HTR-8/SVneo (cell line): Measurements from ENCODE around the gene CLDN15.
A peak's percentile ranks its signal among the peaks of the same experiment; 100 is the strongest.
"Not testable (repeated sequence)": the region's sequence is repeated elsewhere in the genome, so short reads cannot be mapped to it uniquely, and the experiment has no call there.

ENCODE experiments used
- DNase-seq: peaks from one replicate; pipeline ENCODE4 v3.0.0; 2011; ENCODE audit warnings: low spot score, mixed read lengths; ENCODE audit not compliant: insufficient read length
- FAIRE-seq: peaks from 2 replicates; lab custom pipeline; 2011; peaks lifted over from hg19 to GRCh38; lab: Jason Lieb, UNC

CLDN15 gene, protein sequence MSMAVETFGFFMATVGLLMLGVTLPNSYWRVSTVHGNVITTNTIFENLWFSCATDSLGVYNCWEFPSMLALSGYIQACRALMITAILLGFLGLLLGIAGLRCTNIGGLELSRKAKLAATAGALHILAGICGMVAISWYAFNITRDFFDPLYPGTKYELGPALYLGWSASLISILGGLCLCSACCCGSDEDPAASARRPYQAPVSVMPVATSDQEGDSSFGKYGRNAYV

DNA sequence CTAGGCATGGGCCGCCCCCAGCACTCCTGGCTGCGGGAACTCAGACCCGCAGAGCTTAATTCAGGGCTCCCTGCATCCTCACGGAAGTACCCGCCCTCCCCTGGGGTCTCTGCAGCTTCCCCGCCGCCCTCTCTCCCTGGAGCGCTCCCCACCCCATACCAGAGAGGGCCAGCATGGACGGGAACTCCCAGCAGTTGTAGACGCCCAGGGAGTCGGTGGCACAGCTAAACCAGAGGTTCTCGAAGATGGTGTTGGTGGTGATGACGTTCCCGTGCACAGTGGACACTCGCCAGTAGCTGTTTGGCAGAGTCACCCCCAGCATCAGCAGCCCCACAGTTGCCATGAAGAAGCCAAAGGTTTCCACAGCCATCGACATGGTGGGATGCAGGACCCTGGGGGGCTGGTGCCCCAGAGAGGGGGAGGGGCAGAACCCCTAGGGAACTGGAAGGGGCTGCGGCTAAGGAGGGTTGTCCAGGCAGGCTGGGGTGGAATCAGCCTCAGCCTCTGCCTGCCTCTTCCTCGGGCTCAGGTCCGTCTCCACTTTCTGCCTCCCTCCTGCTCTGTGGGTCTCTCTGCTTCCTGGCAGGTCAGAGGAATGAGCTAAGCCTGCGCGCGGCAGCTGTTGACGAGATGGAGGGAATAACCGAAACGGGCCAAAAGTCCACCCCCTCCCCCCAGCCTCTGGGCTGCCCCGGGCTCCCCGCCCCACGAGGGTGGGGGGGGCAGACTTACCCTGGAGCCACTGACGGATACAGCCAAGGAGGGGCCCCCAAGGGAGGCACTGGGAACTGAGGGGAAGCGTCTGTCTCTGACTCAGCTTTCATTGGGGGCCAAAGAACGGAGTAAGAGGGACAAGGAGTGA is at the start of gene CLDN15:
CLDN15 (minus strand) TSS at position 597 of the 862 bp plus-strand sequence; CDS start at position 376, 221 bp downstream.
- DNase-seq (no peak), FAIRE-seq (no peak)

DNA sequence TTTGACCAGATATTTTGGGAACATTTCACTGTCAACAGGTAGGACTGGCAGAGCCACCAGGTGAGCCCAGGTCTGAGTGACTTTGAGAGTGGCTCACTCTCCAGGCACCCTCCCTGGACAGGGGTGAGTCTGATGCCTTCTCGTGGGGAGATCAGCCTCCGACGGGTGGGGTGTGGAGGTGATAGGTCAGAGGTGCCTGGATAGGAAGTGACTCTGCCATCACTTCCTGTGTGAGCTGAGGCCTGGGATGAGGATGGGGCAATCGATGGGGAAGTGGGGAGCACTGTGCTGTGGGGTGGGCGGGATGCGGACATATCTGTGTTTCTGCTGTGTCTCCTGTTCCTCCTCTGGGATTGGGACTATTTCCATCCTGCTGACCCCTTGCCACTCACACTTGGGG is 49.4 kb upstream of the CLDN15 start:
- DNase-seq (no peak), FAIRE-seq (no peak)

DNA sequence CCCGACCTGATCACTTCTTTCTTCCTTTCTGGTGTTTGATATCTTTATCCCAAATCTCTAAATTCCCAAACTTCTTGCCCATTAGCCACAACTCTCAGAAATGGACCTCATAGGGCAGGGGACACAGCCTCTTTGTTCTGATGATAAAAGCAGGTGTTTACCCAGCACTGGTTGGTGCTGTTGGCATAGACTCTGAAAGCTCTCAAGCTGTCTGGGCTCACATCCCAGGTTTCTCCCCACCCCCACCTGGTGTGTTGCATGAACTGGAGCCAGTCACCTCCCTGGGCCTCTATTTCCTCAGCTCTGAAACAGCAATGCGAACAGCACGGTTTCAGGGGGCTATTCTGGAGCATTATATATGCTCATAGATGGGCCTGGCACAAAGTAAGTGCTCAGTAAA is 48.3 kb upstream of the CLDN15 start:
- not testable (repeated sequence) for DNase-seq, FAIRE-seq

DNA sequence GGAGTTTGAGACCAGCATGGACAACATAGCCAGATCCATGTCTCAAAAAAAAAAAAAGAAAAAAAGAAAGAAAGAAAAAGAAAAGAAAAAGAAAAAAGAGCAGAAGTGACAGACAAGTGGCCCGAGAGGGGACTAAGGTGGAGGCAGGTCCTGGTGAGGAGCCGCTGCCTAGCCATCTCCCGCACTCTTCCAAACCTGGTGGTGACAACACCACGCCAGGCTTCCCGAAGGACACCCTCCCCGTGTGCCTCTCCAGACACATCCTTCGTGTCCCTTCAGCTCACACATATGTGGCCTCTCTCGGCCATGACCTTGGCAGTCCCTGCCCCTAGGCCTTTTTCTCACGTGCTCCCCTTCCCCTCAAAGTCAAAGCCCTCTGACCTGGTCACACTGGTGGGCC is 47.6 kb upstream of the CLDN15 start:
- no peak for FAIRE-seq
- no peak for DNase-seq

DNA sequence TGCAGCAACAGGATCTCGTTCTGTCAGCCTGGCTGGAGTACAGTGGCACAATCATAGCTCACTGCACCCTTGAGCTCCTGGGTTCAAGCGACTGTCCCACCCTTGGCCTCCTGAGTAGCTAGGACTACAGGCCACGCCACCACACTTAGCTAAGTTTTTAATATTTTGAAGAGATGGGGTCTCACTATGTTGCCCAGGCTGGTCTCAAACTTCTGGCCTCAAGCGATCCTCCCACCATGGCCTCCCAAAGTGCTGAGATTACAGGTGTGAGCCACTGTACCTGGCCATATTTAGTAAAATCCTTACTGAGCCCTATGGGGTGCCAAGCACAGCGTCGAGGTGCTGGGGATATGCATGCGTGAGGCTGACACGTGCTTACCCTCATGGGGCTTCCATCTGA is 43.3 kb upstream of the CLDN15 start:
- FAIRE-seq, DNase-seq: not testable (repeated sequence)

DNA sequence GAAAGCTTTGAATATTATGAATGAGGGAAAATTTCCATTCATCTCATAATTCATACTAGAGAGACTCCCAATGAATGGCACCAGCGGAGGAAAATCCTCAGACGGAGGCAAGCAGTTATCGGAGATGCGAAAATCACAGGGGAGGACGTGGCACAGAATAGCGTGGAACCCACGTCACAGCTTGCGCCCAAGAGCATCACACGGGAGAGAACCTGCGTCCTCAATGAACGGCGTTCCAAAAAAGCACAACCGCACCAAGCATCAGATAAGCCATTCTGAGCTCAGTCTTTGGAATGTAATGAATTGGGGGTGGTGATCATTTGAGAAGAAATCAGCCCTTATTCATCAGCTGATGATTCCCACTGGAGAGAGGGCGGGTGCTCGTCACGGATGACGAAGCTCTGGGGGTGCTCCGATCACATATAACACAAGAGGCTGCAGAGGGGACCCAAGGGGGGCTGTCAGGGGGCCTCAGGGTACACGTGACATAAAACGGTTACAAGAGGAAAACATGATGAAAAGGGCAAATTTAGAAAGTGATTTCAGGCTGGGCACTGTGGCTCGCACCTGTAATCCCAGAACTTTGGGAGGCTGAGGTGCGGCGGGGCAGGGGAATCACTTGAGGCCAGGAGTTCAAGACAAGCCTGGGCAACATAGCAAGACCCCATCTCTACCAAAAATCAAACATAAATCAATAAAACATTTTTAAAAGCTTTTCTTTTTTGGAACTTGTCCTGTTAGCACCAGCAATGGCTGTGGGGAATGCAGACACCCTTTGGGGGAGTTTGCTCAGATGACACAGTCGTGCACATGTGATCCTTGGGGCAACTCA is 41.1 kb upstream of the CLDN15 start:
- FAIRE-seq, result no peak
- DNase-seq, result no peak

DNA sequence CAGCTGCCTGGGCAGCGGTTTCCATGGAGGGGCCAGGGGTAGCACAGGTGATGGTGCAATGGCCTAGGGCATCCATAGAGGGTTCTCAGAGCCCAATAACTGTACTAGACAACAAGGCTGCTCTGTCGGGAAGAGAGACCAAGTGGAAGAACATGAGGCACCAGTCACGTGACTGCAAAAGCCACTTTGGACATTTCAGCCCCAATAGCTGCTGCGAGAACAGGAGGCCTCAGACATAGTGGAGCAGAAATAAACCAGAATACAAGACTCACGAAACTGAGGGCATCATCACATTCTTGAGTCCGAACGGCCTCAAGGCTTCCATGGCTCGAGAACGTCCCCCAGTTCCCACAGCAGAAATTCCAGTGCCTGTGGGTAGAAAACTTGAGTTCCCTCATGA is 39.6 kb upstream of the CLDN15 start:
- FAIRE-seq, result no peak
- no peak for DNase-seq

DNA sequence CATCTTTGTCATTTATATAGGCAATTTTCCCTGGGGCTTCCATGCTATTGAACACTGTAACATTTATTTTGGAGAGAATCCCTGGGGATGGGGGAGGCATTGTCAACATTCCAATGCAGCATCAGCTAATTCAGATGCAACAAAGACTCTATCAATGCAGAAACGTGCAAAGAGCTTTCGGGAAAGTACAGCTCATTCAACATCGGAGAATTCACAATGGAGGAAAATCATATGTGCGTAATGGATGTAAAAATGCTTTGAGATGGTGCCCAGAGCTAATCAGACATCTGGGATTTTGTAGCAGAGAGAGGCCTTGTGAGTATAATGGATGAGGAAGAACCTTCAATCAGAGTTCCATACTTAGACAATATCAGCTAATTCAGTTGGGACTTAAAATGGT is 35.6 kb upstream of the CLDN15 start:
- FAIRE-seq, result no peak
- DNase-seq, result no peak

DNA sequence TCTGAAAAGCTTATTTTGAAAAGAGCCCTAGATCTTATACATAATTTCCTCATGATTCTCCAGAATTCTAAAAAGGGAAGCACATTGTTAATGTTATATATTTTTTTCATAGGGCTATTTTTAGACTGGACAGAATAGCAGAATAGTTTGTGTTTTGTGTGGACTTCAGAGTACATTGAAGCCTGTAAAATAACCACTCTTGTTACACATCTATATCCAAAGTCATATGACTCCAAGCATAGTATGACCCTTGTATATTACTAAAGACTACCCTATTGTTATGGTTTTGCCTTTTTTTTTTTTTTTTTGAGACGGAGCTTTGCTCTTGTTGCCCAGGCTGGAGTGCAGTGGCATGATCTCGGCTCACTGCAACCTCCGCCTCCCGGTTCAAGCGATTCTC is 33.4 kb upstream of the CLDN15 start:
- DNase-seq, result no peak

DNA sequence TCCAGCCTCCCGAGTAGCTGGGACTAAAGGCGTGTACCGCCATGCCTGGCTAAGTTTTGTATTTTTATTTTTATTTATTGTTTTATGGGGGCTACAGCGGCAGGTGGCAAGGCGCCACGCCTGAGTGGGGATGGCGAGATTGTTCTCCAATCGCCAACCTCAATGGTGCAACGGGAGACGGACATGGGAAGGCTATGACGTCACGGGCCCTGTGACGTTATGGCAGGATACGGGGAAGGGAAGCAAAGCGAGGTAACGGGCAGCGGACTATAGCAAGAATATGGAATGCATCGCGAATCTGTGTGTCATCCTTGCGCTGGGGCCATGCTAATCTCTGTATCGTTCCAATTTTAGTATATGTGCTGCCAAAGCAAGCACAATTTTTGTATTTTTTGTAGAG is 32.1 kb upstream of the CLDN15 start:
- DNase-seq (no peak), FAIRE-seq (no peak)

More for the DNA sequence above, 33.4 kb upstream of the CLDN15 start:
- FAIRE-seq, result no peak

DNA sequence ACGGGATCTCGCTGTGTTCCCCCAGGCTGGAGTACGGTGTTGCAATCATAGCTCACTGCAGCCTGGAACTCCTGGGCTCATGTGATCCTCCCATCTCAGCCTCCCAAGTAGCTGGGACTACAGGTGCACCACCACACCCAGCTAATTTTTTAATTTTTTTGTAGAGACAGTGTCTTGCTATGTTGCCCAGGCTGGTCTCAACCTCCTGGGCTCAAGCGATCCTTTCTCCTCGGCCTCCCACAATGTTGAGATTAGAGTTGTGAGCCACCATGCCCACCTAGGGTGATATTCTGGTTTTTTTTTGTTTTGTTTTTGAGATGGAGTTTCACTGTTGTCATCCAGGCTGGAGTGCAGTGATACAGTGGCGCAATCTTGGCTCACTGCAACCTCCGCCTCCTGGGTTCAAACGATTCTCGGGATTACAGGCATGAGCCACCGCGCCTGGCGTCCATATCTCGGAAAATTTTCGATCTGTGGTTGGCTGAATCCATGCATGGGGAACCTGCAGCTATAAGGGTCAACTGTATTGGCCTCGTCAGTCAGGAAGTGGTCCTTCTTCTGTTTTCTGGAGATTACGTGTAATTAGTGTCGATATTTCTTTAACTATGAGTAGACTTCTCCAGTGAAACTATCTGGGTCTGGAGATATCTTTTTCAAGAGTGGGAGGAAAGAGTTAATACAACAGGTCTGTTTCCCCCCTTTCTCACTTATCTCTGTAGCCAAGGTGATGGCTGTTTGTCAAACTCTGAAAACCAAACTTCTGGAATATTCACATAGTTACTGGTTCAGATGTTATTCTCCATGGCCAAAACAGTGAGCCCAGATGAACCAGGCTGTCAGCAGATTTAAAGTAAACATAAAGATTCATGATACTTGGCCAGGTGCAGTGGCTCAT is 28.3 kb upstream of the CLDN15 start:
- FAIRE-seq (no peak), DNase-seq (no peak)

DNA sequence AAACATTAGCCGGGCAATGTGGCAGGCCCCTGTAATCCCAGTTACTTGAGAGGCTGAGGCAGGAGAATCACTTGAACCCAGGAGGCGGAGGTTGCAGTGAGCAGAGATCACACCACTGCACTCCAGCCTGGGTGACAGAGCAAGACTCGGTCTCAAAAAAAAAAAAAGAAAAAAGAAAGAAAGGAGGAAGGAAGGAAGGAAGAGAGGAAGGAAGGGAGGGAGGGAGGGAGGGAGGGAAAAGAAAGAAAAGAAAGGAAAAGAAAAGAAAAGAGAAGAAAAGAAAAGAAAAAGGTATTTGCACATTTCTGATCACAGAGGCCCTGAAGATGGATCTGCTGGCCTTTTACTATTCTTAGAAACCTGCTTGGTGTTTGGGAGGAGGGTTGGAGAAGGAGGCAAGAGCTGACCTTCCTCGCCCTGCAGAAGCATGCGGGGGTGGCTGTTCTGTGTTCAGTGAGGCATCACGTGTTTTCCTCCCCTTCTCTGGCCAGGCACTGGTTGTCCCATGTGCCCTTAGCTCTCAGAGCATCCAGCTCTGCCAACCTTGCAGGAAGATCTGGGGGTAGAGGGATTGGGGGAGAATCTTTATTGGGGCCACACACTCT is 26.6 kb upstream of the CLDN15 start:
- FAIRE-seq, DNase-seq: not testable (repeated sequence)

DNA sequence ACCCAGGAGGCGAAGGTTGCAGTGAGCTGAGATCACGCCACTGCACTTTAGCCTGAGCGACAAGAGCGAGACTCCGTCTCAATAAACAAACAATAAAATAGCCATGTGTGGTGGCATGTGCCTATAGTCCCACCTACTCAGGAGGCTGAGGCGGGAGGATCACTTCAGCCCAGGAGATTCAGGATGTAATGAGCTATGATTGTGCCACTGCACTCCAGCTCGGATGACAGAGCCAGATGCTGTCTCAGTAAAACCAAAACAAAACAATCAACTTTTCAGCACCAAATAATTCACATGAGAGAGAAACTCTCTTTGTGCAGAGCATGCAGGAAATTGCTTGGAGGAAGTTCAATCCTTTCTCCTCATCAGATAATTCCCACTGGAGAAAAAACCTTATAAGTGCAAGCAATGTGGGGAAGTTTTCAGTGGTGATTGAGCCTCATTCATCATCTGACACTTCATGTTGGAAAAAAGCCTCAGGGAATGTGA is 20.7 kb upstream of the CLDN15 start:
- FAIRE-seq (no peak), DNase-seq (no peak)

DNA sequence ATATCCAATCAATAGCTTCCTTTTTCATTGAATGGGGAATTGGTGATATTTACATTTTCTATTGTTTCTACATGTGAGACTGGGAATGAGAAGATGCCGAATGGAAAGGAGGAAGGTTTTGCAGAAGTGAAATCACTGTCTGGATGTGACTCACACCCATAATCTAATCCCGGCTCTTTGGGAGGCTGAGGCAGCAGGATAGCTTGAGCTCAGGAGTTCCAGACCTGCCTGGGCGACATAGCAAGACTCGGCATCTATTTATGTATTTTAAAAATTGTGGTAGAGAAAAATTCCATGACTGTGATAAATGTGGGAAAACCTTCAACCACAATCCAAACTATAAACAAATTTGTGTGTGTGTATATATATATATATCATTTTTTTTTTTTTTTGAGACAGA is 18.2 kb upstream of the CLDN15 start:
- no peak for DNase-seq
- FAIRE-seq, result no peak

DNA sequence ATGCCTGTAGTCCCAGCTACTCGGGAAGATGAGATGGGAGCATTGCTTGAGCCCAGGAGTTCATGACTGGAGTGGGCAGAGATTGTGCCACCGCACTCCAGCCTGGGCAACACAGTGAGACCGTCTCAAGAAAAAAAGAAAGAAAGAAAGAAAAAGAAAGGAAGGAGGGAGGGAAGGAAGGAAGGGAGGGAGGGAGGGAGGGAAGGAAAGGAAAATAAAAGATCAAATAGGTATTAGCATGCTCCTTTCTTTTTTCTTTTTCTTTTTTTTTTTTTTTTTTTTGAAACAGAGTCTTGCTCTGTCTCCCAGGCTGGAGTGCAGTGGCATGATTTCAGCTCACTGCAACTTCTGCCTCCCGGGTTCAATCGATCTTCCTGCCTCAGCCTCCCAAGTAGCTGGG is 15.6 kb upstream of the CLDN15 start:
- not testable (repeated sequence) for DNase-seq, FAIRE-seq

DNA sequence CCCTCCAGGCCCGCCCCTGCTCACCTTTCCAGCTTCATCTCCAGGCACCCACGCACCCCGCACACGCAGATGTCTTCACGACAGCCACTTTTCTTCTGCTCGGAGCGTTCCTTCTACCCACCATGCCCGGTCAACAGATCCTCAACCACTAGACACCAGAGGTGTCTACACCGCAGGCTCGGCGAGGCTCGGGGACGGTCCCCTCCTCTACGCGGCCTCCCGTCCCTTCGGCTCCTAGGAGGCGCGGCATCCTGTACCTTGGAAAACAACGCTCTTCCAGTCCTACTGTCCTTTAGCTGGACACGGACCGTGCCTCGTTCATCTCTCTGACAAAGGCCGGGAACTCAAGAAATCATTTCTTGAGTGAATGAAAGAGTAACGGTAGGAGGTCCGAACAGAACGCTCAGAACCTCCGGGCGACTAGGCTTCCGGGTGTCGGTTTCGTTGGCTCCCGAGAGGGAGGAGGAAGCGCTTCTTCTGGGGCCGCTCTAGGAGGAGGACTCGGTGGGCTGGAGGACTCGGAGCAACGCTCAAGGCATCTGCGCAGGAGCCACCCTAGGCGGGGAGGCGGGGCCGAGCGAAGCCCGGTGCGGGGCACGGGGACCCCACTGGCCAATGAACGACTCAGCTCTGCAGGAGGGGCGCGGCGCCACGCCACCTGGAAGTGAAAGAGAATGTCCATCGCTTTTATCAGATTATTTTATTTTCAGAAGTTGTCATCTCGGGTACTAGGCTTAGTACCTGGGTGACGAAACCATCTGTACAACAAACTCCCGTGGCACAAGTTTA is 14.5 kb upstream of the CLDN15 start:
- FAIRE-seq, result no peak
- DNase-seq, result peak; percentile 89

DNA sequence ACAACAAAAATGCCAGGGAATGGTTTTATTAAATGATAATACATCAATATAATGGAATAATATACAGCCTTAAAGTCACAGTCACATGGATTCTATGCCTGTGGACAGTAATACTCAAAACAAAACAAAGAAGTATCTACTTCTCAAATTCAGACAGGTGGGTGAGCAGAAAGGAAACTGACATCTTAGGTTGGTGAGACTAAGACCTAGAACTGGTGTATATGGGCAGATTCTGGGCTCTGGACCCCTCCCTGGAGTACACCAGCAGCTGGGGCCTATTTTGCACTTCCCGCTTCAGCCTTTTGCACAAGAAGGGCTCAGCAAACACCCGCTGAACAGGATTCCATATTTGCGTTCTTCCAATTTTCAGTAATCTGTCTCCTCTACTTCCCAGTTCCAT is 12.7 kb upstream of the CLDN15 start:
- FAIRE-seq, result no peak

DNA sequence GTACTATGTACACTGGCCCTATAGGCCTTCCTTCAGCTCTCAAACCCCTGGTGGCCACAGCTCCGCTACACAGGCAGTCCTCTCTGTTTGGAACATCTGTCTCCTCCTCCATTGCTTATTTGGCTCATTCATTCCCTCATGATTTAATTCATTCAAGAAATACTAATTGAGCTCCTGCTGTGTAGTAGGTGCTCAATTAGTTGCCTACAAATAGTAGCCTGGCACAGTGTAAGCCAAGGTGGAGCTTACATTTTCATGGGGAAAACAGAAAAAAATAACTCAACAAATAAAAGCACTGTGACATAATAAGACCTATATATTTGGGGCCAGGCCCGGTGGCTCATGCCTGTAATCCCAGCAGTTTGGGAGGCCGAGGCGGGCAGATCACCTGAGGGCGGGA is 10.7 kb upstream of the CLDN15 start:
- FAIRE-seq, result no peak
- no peak for DNase-seq

More for the DNA sequence above, 12.7 kb upstream of the CLDN15 start:
- no peak for DNase-seq
